ENCODE data around the gene NOL6.

NOL6 gene

DNA sequence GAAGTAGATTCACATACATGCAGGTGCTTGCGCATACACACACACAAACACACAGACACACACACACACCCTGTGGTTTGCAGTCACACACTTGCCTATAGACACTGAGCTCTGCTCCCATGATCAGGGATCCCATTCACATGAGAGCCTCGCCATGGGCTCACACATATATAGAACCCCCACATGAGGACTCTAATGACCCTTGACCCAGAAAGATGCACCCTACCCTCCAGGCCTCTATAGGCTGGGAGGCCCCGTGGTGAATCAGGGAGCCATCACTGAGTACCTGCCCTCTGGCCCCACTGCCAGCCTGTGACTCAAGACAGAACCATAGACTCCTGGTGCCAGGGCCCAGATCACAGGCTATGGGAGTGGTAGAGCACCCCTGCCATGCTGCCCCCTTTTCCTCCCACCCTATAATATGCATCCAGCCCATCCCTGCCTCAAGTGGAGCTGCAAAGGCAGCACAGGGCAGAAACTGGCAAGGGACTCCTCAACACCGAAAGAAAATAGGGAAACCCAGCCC, 23.0 kb downstream of the NOL6 start:
- no peak for DNase-seq

DNA sequence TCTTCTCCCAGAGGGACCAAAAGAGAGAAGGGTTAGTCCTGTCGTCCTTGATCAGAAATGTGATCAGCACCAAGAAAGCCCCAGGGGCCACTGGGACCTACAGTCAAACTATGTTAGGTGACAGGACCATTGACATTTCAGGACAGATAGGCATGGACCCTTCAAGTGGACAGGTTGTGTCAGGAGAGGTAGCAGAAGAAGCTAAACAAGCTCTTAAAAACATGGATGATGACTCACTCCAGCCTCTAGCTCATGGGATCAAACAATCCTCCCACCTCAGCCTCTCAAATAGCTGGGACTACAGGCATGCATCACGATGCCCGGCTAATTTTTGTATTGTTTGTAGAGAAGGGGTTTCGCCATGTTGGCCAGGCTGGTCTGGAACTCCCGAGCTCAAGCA, 24.0 kb downstream of the NOL6 start:
- no peak for DNase-seq

DNA sequence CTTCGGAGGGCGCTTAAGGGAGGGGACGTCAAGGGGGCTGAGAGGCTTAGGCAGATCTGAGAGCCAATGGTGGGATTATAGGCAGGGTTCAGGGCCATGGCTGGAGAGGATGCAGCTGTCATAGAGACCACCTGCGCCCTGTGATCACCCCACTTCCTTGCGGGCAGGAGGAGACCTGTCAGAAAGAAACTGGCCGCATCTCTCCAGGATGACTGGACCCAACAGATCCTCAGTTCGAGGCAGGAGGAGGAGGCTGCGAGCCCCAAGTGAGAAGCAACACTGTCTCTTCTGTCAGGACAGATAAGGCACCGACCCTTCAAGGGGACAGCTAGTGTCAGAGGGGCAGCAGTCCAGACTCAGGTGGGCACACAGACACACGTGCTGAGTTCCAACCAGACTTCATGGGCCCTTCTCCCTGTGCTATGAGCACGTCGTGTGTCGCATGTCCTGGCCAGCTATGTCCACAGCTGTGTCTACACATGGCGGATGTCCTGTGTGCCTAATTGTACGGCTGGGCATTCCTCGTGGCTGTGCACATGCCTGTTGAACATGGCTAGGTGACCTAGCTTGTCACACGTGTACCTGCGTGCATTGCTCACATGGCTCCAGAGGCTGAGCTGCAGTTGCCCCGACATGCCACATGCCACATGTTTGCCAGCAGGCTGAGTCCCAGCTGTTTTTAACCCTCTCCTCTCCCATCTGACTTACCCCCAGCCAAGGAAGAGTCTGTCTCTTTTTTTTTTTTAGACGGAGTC, 25.7 kb downstream of the NOL6 start:
- DNase-seq, result no peak

DNA sequence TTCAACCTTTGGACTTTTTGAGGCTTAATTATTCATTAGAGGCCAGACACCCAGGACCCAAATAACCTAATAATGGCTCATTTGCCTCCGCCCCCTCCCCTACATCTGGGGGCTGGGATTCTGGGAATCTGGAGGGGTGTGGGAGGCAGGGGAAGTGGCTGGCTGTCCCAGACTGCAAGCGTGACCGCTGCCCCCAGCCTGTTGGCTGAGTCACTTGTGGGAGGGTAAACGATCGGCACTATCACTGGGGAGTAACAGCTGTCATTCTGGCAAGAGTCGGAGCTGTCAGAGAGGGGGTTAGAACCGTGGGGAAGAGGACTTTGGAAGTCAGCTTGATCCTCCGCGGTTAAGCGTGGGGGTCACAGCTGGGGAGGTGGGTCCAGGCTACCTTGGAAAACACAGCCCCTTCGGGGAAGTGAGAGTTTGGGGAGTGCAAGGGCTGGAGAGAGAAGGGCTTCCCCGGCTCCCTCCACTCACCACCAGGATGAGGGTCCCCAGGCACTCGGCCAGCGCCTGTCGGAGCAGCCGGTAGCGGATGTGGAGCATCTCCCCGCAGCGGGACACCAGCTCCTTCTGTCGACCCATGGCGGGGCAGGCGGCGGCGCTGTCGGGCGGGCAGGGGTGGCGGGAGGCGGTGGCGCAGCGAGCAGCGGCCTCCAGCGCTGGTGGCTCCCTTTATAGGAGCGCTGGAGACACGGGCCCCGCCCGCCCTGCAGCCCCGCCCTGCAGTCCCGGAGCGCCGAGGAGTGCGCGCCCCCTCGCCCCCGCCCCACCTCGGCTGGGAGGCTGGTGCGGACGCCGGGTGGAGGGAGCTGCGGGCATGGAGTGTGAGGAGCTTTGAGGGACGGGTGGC, 26.6 kb downstream of the NOL6 start, which contains the start of gene AQP3:
AQP3 (minus strand) TSS at position 648 of the 853 bp plus-strand sequence; CDS start at position 585, 63 bp downstream.
- peak; percentile 78 to 91 for DNase-seq

DNA sequence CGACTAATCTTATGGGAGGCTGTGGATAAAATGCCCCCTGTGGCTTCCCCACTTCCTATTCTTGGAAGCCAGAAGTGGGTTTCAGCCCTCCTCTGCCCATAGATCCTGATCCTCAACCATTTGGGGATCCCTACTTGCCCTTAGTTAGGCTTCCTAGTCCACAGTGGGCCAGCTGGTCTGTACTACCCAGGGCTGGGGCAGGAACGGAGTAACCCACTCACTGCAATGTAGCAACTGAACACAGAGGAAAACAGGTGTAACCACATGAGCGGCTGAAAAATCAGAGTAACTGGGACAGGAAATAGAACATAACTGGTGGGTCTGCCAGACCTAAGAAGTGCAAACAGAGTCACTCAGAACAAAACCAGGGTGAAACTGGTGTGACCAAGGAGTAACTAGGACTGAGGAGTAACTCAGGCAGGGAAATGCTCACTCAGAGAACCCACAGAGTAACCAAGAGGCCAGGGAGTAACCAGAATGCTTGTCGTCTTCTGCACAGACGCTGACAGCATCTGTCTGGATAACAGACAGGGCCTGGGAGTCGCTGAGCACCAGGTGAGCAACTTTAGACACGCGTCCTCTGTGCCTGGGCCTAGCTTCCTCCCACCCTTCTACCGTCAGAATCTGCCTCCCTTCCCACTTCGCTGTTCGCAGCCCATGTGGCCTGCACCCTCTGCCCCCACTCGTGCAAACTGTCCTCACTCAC, 27.3 kb downstream of the NOL6 start:
- no peak for DNase-seq

DNA sequence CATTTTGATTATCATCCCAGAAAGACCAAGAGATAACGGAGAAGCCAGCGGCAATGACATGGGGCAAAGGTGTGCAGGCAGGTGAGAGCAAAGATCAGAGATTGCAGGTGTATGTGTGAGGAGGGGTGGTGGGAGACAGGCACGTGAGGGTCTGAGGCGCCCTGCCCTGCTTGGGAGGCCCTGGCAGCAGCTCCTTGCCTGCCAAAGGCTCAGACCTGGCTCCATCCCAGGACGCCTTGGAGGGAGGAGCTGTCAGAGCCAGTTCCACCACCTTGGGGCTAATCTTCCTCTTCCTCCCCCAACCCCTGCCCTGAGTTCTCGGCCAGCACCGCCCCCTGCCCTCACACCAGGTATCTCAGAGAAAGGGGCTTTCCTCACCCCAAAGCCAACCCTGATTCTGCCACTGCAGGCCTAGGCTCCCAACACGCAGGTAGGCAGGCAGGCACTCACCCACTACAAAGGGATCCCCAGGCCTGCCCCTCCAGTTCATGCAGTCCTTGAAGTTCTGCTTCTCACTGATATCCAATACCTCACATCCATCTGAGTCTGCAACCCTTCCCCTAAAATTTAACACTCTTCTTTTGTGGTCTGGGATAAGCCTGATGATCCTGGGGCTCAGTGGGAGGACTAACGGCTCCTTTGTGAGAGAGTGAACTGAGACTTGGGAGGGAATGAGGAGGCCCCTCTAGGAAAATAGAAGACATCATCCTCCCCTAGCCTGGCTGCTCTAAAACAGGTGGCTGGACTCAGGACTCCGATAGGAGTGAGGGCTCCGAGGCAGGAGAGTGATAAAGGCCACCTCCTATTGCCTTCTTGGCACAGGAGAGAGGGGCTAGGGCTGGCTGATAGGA, 28.1 kb downstream of the NOL6 start:
- DNase-seq, result no peak

DNA sequence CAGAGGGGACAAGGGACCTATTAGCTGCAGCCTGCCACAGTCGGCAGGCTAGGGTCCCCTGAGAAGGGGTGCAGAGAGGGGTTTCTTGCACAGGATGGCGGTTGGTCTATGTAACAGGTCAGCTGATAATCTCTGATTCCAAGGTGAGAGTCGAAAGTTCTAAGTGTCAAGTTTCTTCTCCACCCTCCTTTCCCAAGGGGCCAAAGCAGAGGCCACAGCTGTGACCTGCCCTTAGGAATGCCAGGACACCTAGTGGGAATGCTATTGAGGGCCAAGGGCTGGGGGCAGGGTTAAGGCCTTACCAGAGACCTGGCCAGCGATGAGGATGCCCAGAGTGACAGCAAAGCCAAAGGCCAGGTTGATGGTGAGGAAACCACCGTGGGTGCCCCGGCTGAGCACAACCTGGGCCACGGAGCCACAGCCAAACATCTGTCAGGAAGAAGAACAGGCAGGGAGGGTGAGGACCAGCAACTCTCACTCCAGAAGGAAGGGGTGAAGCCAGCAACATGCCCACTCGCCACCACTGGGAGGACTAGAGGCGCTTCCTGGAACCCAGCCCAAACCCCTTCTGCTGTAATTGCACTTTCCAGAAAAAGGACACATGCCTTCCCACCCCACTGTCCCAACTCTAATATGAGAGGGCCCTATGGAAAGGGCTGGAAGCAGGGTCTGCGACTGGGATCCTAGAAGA, 30.1 kb downstream of the NOL6 start:
- no peak for DNase-seq

DNA sequence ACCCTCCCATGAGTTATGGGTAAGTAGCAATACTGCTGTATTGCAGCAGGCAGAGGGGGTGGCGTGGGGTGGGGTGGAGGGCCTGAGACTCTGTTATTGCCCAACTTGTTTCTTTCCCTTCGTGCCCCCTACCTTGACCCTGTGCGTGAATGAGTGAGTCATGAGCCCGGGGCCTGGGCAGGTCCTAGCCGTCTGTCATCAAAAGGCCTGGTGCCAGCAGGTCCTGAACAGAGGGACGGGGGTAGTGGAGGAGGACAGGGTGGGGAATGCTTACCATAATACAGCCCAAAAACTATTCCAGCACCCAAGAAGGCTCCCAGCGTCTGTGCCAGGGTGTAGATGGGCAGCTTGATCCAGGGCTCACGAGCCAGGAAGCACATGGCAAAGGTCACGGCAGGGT, 30.7 kb downstream of the NOL6 start:
- no peak for DNase-seq

DNA sequence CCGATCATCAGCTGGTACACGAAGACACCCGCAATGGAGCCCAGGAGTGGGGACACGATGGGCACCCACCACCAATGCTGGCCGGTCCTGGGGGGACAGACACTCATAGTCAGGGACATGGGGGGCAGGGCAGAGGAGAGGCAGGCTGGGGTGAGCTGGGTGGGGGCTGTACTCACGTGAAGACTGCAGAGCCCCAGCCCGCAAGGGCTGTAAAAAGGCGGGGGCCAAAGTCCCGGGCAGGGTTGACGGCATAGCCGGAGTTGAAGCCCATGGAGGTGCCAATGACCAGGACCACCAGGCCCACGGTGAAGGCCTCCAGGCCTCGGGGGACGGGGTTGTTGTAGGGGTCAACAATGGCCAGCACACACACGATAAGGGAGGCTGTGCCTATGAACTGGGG, 31.6 kb downstream of the NOL6 start:
- DNase-seq, result no peak

DNA sequence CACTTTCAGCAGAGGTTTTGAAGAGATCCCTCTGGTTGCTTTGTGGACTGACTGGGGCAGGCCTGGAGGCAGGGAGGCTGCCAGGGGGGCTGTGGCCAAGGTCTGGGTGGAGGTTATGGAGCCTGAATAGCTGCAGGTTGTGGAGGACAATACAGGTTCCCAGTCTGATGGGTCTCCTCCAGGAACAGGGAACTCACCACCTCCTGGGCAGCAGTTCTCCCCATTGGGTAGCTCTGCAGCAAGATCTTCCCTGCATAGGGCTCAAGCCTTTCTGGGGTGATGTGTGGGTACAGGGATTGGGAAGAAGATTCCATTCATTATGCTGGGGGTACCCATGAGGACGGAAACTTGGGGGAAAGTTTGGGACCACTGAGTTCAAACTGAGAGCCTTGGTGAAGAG, 33.1 kb downstream of the NOL6 start:
- no peak for DNase-seq

DNA sequence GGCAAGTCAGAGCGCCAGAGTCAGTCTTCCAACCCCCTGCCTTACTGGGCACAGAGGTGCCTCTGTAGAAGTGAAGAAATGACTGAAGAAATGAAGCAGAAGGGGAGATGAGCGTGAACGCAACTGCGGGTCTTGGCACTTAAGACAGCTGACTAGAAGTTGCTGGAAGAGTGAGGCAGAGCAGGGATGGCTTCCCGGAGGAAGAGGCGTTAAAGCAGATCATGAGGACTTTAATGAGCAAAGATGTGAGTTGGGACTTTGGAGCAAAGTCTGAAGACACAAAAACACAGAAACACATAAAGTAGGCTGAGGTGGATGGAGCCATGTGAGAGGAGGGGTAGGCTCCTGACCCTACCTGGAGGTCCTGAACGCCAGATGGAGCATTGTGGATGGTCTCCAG, 33.5 kb downstream of the NOL6 start:
- DNase-seq, result no peak

DNA sequence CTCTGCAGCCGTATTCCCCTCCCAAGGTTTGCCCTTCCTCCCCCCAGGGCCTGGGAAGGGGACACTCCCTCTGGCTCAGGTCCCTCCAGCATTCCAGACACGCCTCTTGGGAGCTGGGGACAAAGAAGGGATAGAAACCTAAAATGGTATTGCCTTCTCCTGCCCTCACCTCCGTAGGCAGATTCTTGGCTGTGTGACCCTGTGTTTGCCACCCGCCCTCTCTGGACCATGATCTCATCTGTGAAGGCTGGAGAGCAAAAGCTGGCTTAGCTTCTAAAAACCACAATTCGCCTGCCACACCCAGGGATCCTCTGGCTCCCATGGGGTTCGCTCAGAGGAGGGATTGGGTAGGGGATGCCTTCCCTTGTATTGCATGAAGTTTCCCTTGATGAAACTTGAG, 34.0 kb downstream of the NOL6 start:
- no peak for DNase-seq

DNA sequence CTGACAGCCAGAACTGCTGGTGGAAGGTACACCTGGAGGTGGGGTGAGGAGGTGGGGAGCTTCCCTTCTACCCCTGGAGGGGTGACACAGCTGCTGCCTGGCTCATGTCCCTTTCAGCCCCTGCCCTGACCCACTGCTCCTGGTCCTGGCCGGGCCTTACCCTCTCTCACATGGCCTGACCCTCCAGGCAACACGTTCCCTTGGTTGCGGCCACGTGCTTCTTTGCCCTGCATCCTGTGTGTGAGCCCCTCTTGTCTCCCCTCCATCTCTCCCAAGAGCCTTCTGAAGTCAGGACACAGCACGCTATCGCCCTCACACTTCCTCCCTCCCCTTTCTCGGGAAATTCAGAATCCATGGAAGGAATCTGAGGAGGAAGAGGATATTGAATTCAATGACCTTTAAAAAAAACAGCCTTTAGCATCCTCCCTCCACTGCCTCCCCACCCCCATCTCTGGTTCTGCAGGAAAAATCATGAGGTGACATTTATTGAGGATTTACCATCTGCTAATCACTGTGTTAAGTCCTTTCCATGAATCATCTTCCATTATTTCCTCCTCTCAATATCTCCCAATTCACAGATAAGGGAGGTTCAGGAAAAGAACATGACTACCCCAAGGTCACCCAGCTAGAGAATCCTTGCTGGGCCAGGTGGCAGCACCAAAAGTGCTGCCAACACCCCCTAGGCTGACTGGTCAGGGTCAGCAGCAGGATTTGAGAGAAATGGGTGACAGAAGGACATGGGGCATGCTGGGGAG, 34.6 kb downstream of the NOL6 start:
- DNase-seq, result no peak

DNA sequence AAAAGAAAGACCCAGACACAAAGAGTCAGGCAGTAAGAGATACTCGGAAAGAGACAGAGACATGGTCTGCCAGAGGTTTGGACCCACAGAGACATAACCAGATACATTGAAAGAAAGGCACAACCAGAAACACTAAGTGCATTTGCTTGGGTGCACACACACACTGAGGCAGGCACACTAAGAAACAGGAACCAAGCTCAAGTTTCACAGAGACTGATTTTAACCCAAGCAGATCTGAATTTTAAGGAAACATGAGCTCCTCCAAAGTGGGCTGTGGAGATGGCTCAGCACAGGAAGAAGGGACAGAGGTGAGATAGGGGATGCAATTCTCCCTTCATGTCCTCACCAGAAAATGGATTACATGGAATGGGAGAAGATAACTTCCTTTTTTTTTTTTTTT, 35.8 kb downstream of the NOL6 start:
- DNase-seq, result peak in 1 of 2 donors; percentile 34

DNA sequence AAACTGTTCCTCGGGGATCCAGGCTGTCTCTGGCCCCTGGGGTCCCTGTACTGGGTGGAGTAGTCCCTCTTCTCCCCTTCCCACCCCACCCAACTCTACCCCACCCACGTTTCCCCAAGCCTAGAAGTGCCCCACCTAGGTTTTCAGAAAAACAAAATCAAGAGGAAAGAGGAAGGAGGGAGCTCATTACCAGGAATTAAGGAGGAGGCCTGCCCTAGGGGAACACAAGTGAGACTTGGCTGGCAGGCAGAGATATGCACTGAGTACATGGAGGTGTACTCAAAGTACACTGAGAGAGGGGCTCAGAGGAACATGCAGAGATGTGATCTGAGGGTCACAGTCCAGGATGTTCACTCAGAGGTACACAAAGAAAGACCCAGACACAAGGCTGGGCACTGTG, 36.5 kb downstream of the NOL6 start:
- DNase-seq, result no peak

DNA sequence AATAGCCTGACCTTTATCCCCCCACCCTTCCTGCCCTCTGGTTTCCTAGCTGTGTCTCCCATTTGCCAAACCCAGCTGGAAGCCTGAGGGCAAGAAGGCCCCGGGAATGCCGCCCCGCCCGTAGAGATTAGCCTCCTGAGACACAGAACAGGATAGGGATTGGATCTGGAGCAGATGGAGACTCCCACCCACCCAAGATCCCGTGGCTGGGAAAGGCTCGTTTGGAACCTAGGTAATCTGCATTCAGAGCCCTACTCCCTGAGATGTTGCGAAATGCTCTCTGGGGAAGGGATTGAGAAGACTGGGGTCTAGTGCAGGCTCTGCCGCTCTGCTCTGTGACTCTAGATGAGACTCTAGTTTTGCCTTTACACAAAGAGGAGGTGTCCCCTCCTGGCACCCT, 37.3 kb downstream of the NOL6 start:
- no peak for DNase-seq

DNA sequence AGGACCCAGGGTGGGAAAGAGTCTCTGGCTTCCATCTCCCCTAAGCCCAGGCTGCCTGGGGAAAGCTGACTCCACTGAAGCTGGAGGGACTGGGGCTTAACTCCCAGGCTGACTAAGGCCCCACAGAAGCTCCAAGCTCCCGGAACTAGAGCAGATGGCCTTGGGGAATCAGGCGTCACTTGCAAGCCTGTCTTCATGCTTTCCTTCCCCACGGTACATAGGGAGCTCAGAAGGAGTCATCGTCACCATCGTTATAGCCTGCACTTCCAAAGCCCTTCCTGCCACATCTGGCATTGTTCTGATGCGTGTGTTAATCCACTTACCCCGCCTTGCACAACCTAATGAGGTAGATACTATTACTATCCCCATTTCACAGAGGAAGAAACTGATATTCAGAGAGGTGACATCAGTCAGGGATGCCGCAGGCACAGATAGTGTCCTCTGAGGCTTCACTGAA, 37.9 kb downstream of the NOL6 start:
- DNase-seq, result no peak

DNA sequence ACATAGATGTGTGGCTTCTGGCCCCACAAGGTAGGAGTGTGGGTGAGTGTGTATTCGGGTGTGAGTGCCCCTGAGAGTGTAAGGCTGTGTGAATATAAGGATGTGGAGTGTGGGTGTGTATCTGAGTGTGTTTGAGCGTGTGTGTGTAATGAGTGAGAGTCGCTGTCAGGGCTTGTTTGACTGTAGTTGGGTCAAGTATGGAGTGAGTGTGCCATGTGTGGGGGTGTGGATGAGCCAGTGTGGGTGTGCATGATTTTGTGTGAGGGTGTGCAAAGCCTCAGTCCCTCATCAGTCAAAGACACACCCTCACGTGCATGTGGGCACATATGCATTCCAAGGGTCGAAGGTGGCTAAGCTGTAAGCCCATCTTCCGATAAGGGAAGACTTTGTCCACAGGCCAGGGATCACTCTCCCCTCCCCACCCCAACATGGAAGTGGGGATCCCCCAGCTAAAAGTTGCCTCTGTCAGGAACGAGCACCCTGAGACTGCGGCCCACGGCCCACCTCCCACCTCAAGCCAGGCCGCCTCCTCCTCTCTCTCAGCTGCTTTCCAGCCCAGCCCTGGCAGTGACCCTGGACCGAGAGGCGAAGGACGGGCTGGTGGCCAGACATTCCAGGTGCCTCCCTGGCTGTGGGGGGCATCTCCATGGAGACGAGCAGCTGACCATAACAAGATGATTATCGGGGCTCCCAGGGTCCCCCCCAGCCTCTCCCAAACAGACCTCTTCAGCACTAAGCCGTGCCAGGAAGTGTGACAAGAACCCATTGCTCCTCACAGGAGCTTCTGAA, 39.2 kb downstream of the NOL6 start:
- DNase-seq, result no peak

DNA sequence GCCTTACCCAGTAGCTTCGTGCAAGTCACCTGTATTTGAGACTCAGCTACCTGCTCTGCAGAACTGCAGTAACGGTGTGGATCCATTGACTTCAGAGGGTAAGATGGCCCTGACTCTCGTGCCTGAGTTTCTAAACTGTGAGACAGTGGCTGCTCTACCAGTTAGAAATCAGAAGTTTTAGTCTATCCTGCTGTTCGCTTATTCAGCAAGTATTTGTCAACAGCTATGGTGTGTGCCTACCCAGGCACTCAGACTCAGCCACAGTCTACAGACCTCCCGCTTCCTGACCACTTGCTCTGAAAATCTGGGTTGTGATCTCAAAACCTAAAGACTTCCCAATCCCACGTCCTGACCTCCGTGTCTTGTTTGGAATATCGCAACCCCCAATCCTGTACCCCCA, 39.9 kb downstream of the NOL6 start:
- DNase-seq, result no peak

DNA sequence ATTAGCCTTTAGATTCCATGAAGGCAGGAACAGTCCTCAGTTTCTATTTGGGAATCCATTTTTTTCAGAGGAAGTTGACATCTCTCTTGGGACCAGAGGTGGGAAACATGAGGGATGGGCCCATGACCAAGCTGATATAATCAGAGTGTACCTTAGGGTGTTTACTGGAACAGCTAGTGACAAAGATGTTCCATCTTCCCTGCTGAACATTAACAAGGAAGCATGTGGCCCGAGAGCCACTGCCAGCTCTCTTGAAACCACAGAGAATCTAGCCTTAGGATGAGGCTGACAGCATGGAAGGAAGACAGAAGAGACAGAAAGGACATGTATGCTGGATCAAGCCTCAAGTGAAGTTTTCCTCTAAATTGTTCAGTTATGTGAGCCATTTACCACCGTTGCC, 42.3 kb downstream of the NOL6 start:
- no peak for DNase-seq
